A549 treated with AZD9567 at 1 μM for 4 hours (cell line): Measurements from ENCODE around the gene CTDP1. TPM values are rescaled to one million over a fixed set of nuclear protein-coding genes. Genes with fewer than 3 reads are reported as not detected.

ENCODE experiments used
- total RNA-seq: library from RNA; stranded (reverse); fragments of 200-300 nt; extraction: Qiagen RNA extraction; gene quantifications from 5 replicates; pipeline ENCODE4 v1.2.3, GENCODE V29; 2022; ENCODE audit not compliant: insufficient read depth

Gene CTDP1
- 16.8 to 18.0 TPM (median 17.8 TPM) in 5 replicates for total RNA-seq

GRCh38 chr18:79679552-79680099 is at the start of gene CTDP1:
Gene CTDP1 (plus strand): TSS chr18:79679803. CDS start chr18:79679948, 145 bp downstream.

GRCh38 chr18:79797518-79798345 is 118.1 kb downstream of the CTDP1 start, which contains the start of gene KCNG2:
Gene KCNG2 (plus strand): TSS chr18:79797938. CDS start chr18:79863668, 65,730 bp downstream.

Other genes with a start within 250 kb of the CTDP1 start
- gene KCNG2, start 118.1 kb downstream of the CTDP1 start, total RNA-seq: not detected in 5 replicates